ENCODE results near the gene RANBP9. TPM values are rescaled to one million over a fixed set of nuclear protein-coding genes. Genes with fewer than 3 reads are reported as not detected.

The RANBP9 gene
- total RNA-seq, 1 experiment from 2014 or later = 57.4 TPM

DNA sequence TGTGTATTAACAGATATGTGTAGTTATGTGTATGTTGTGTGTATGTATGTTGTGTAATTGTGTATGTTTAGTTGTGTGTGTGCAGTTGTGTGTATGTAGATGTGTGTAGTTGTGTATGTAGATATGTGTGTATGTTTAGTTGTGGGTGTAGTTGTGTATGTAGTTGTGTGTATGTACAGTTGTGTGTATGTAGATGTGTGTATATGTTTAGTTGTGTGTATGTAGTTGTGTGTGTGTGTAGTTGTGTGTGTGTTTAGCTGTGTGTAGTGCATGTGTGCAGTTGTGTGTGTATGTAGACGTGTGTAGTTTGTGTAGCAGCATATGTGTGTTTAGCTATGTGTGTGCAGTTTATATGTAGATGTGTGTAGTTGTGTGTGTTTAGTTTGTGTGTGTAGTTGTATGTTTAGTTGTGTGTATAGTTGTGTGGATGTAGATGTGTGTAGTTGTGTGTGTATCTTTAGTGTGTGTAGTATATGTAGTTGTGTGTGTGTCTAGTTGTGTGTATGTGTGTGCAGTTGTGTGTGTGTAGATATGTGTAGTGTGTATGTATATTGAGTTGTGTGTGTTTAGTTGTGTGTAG is 121.0 kb downstream of the RANBP9 start:
- Histone ChIP-seq H3K27me3 (replicated peaks; ENCODE audit: insufficient read depth, low read depth, low read length, poor library complexity) (no peaks in the 10 kb centered on the region), H3K36me3 (ENCODE audit: insufficient read depth, low read length, poor library complexity, severe bottlenecking) (peaks cover 5% of the 10 kb centered on the region), H3K9me3 (ENCODE audit: low read depth, low read length, poor library complexity, severe bottlenecking) (no peaks in the 10 kb centered on the region), H3K4me1 (ENCODE audit: insufficient read depth, low read length, poor library complexity, severe bottlenecking) (no peaks in the 10 kb centered on the region), H3K4me3 (ENCODE audit: low read depth, low read length, poor library complexity, severe bottlenecking) (no peak overlapping the region), H3K27ac (ENCODE audit: low read depth, low read length, poor library complexity, severe bottlenecking) (no peak overlapping the region)
- BruUV-seq (replicated peaks) = no TSS peak
- ChIA-PET CTCF (no interaction called here), POLR2A (ENCODE audit: low non-redundant PET) (no interaction called here)
- no peak for DNase-seq (ENCODE audit: low spot score)
- intact Hi-C loops (cut with micrococcal nuclease; ENCODE audit: unreplicated experiment) = no loop called here
- TF ChIP-seq EZH2 (IDR thresholded peaks at IDR 0.05; ENCODE audit: borderline replicate concordance, low read depth, low read length, poor library complexity, severe bottlenecking) = no peak
- TF ChIP-seq CTCF (conservative IDR thresholded peaks at IDR 0.05; ENCODE audit: low read depth, low read length) = no peak

- no peak for DNase-seq (ENCODE audit: low spot score)
- no peak overlapping the region for H3K27ac ChIP-seq (ENCODE audit: low read depth, low read length, poor library complexity, severe bottlenecking)
- POLR2A ChIA-PET (ENCODE audit: low non-redundant PET) = no interaction called here
- CTCF ChIA-PET = no interaction called here
- intact Hi-C loops (cut with micrococcal nuclease; ENCODE audit: unreplicated experiment) = no loop called here
- TF ChIP-seq CTCF (conservative IDR thresholded peaks at IDR 0.05; ENCODE audit: low read depth, low read length) (no peak), EZH2 (IDR thresholded peaks at IDR 0.05; ENCODE audit: borderline replicate concordance, low read depth, low read length, poor library complexity, severe bottlenecking) (no peak)
- no TSS peak for BruUV-seq (replicated peaks)
- H3K36me3 ChIP-seq (ENCODE audit: insufficient read depth, low read length, poor library complexity, severe bottlenecking) = no peaks in the 10 kb centered on the region
- no peak overlapping the region for H3K4me3 ChIP-seq (ENCODE audit: low read depth, low read length, poor library complexity, severe bottlenecking)
- H3K9me3 ChIP-seq (ENCODE audit: low read depth, low read length, poor library complexity, severe bottlenecking) = no peaks in the 10 kb centered on the region
- H3K27me3 ChIP-seq (replicated peaks; ENCODE audit: insufficient read depth, low read depth, low read length, poor library complexity) = no peaks in the 10 kb centered on the region
- H3K4me1 ChIP-seq (ENCODE audit: insufficient read depth, low read length, poor library complexity, severe bottlenecking) = no peaks in the 10 kb centered on the region
These were observed 121.8 kb downstream of the RANBP9 start for GRCh38 chr6:13589801-13590200.

- no peak for DNase-seq (ENCODE audit: low spot score)
- ChIA-PET CTCF (interaction anchor here (0.7 kb wide), 1 partner anchor 28 kb away, joined by 3 read pairs; the partner anchor contains the start of gene NOL7), POLR2A (ENCODE audit: low non-redundant PET) (no interaction called here)
- intact Hi-C loops (cut with micrococcal nuclease; ENCODE audit: unreplicated experiment) = no loop called here
- Histone ChIP-seq H3K4me3 (ENCODE audit: low read depth, low read length, poor library complexity, severe bottlenecking) (no peak overlapping the region), H3K9me3 (ENCODE audit: low read depth, low read length, poor library complexity, severe bottlenecking) (no peaks in the 10 kb centered on the region), H3K27ac (ENCODE audit: low read depth, low read length, poor library complexity, severe bottlenecking) (no peak overlapping the region), H3K36me3 (ENCODE audit: insufficient read depth, low read length, poor library complexity, severe bottlenecking) (no peaks in the 10 kb centered on the region), H3K27me3 (replicated peaks; ENCODE audit: insufficient read depth, low read depth, low read length, poor library complexity) (no peaks in the 10 kb centered on the region), H3K4me1 (ENCODE audit: insufficient read depth, low read length, poor library complexity, severe bottlenecking) (no peaks in the 10 kb centered on the region)
- BruUV-seq (replicated peaks) = no TSS peak
- TF ChIP-seq EZH2 (IDR thresholded peaks at IDR 0.05; ENCODE audit: borderline replicate concordance, low read depth, low read length, poor library complexity, severe bottlenecking) (no peak), CTCF (conservative IDR thresholded peaks at IDR 0.05; ENCODE audit: low read depth, low read length) (no peak)
These were observed 124.8 kb downstream of the RANBP9 start for GRCh38 chr6:13586603-13587542.
